CD4-positive, alpha-beta T cell treated with Interleukin-10 for 1 hour (primary cell): Measurements from ENCODE around the gene WDR45B.

Experiments used
- DNase-seq: peaks from one replicate; pipeline ENCODE4 v3.0.0-alpha.2; 2020

Gene WDR45B

GRCh38 chr17:82619641-82620040, 28.6 kb downstream of the WDR45B start:
- no peak for DNase-seq

- no peak for DNase-seq
Observed at GRCh38 chr17:82619211-82619610, 29.0 kb downstream of the WDR45B start.

GRCh38 chr17:82616021-82616711, 32.1 kb downstream of the WDR45B start:
- no peak for DNase-seq

GRCh38 chr17:82615084-82616020, 32.9 kb downstream of the WDR45B start:
- no peak for DNase-seq

- no peak for DNase-seq
Observed at GRCh38 chr17:82614095-82614631, 34.1 kb downstream of the WDR45B start.

- no peak for DNase-seq
Observed at GRCh38 chr17:82613283-82614094, 34.8 kb downstream of the WDR45B start.

- no peak for DNase-seq
Observed at GRCh38 chr17:82611140-82612058, 36.8 kb downstream of the WDR45B start.

- no peak for DNase-seq
Observed at GRCh38 chr17:82609655-82610054, 38.6 kb downstream of the WDR45B start.

GRCh38 chr17:82608816-82609215, 39.4 kb downstream of the WDR45B start:
- DNase-seq = no peak

- DNase-seq = no peak
Observed at GRCh38 chr17:82605939-82606600, 42.2 kb downstream of the WDR45B start.

- DNase-seq = no peak
Observed at GRCh38 chr17:82604532-82604931, 43.7 kb downstream of the WDR45B start.

GRCh38 chr17:82603981-82604448, 44.2 kb downstream of the WDR45B start:
- peak; percentile 36 for DNase-seq

GRCh38 chr17:82602986-82603710, 45.1 kb downstream of the WDR45B start:
- no peak for DNase-seq

- DNase-seq = no peak
Observed at GRCh38 chr17:82602487-82602886, 45.8 kb downstream of the WDR45B start.

GRCh38 chr17:82601447-82602000, 46.7 kb downstream of the WDR45B start:
- DNase-seq = no peak

GRCh38 chr17:82600731-82601446, 47.4 kb downstream of the WDR45B start:
- no peak for DNase-seq

GRCh38 chr17:82599674-82600661, 48.3 kb downstream of the WDR45B start:
- no peak for DNase-seq
